C1 segment of cervical spinal cord (tissue), 14 donors: ENCODE measurements around the gene SRSF5.
"Not testable (repeated sequence)": the region's sequence is repeated elsewhere in the genome, so short reads cannot be mapped to it uniquely, and the experiment has no call there.

Experiments used
- DNase-seq, 14 donors: peaks; one replicate each; lab custom pipeline; 2025; lab: John Stamatoyannopoulos, UW

The SRSF5 gene

GRCh38 chr14:69766984-69767368 lies at the start of gene SRSF5:
Gene SRSF5, plus strand, starts transcription at chr14:69767142. Its CDS starts 1,015 bp downstream, at chr14:69768157.
- DNase-seq, result peak; percentile 52 to 95 (median 92)

- DNase-seq, result not testable (repeated sequence)
Measured at GRCh38 chr14:69718614-69719013, 48.3 kb upstream of the SRSF5 start.

GRCh38 chr14:69719501-69719951 lies 47.4 kb upstream of the SRSF5 start:
- peak in 3 of 14 donors; percentile 14 to 51 (median 29) for DNase-seq

- peak in 2 of 14 donors; percentile 34 to 65 for DNase-seq
Measured at GRCh38 chr14:69720912-69721311, 46.0 kb upstream of the SRSF5 start.

- DNase-seq, result peak; percentile 32 to 86 (median 72)
Measured at GRCh38 chr14:69726761-69727511, 40.0 kb upstream of the SRSF5 start.

- DNase-seq, result no peak
Measured at GRCh38 chr14:69727860-69728259, 39.1 kb upstream of the SRSF5 start.

GRCh38 chr14:69731919-69732598 lies 34.9 kb upstream of the SRSF5 start:
- DNase-seq, result not testable (repeated sequence)

- not testable (repeated sequence) for DNase-seq
Measured at GRCh38 chr14:69736405-69736804, 30.5 kb upstream of the SRSF5 start.

- no peak for DNase-seq
Measured at GRCh38 chr14:69741055-69741454, 25.9 kb upstream of the SRSF5 start.

GRCh38 chr14:69749956-69750355 lies 17.0 kb upstream of the SRSF5 start:
- no peak for DNase-seq

GRCh38 chr14:69750495-69750894 lies 16.4 kb upstream of the SRSF5 start:
- no peak for DNase-seq

- DNase-seq, result no peak
Measured at GRCh38 chr14:69752773-69753172, 14.2 kb upstream of the SRSF5 start.

- DNase-seq, result no peak
Measured at GRCh38 chr14:69753860-69754259, 13.1 kb upstream of the SRSF5 start.

- DNase-seq, result no peak
Measured at GRCh38 chr14:69754487-69754886, 12.5 kb upstream of the SRSF5 start.

- DNase-seq, result no peak
Measured at GRCh38 chr14:69755296-69755695, 11.6 kb upstream of the SRSF5 start.

- DNase-seq, result no peak
Measured at GRCh38 chr14:69755784-69756183, 11.2 kb upstream of the SRSF5 start.

- no peak for DNase-seq
Measured at GRCh38 chr14:69756298-69756697, 10.6 kb upstream of the SRSF5 start.

GRCh38 chr14:69760810-69761209 lies 6.1 kb upstream of the SRSF5 start:
- DNase-seq, result no peak

GRCh38 chr14:69763761-69764510 lies 3.0 kb upstream of the SRSF5 start:
- no peak for DNase-seq

- peak; percentile 41 to 93 (median 85) for DNase-seq
Measured at GRCh38 chr14:69767369-69767999, 542 bp downstream of the SRSF5 start.

- no peak for DNase-seq
Measured at GRCh38 chr14:69768873-69769272, 1.9 kb downstream of the SRSF5 start.

GRCh38 chr14:69769623-69770022 lies 2.7 kb downstream of the SRSF5 start:
- no peak for DNase-seq
